BJ (cell line): ENCODE results near the gene HPS1. TPM values are rescaled to one million over a fixed set of nuclear protein-coding genes. Genes with fewer than 3 reads are reported as not detected.
A peak's percentile ranks its signal among the peaks of the same experiment; 100 is the strongest.

Experiments used
- CTCF ChIA-PET: fragments of 350-600 bp; formaldehyde crosslinking; extraction: SDS; loops from one replicate; lab custom pipeline; 2021; ENCODE audit warnings: antibody characterized with exemption, inconsistent platforms; lab: Yijun Ruan, JAX
- POLR2A ChIA-PET: fragments of 300-600 bp; sonication (Branson Sonifier 250); formaldehyde crosslinking; extraction: SDS; loops from one replicate; lab custom pipeline; 2021; ENCODE audit warnings: antibody characterized with exemption; lab: Charles Lee
- DNase-seq: peaks from one replicate; pipeline ENCODE4 v3.0.0-alpha.2; 2011; ENCODE audit warnings: low read depth
- H3K27me3 ChIP-seq: 2 replicates; pipeline ENCODE4 v1.6.0; 2011; ENCODE audit warnings: low read length; ENCODE audit not compliant: control insufficient read depth, insufficient read depth
- H3K36me3 ChIP-seq: 2 replicates; pipeline ENCODE4 v1.5.1; 2011; ENCODE audit warnings: low read length; ENCODE audit not compliant: control insufficient read depth, insufficient read depth
- H3K4me3 ChIP-seq: 2 replicates; pipeline ENCODE4 v1.5.1; 2011; ENCODE audit warnings: low read depth, mild to moderate bottlenecking, control low read depth, low read length
- CTCF ChIP-seq: IDR thresholded peaks from 2 replicates; pipeline ENCODE4 v1.5.1; 2011; ENCODE audit warnings: low read depth, mild to moderate bottlenecking, control low read depth, inconsistent platforms, low read length, moderate library complexity; ENCODE audit not compliant: insufficient read depth
- polyA plus RNA-seq: library from polyadenylated mRNA; depleted of rRNA; stranded (reverse); fragments of >200 nt; gene quantifications from 2 replicates; pipeline ENCODE4 v1.2.3, GENCODE V29; 2011

The HPS1 gene
- polyA plus RNA-seq, 1 experiment, result 88.8 TPM

GRCh38 chr10:98453729-98454128 is 7.0 kb upstream of the HPS1 start:
- no peak for DNase-seq
- Histone ChIP-seq H3K27me3 (no peaks in the 10 kb centered on the region), H3K36me3 (no peaks in the 10 kb centered on the region), H3K4me3 (no peak overlapping the region)
- ChIA-PET CTCF (no interaction called here), POLR2A (no interaction called here)
- TF ChIP-seq CTCF, result no peak

- no peak for DNase-seq
- no peak for TF ChIP-seq CTCF
- no peaks in the 10 kb centered on the region for H3K27me3 ChIP-seq
- ChIA-PET POLR2A (no interaction called here), CTCF (interaction anchor here (1.0 kb wide), 1 partner anchor 25 kb away, joined by 3 read pairs; no protein-coding TSS in a partner anchor)
- H3K36me3 ChIP-seq, result no peaks in the 10 kb centered on the region
- no peak overlapping the region for H3K4me3 ChIP-seq
These were observed 3.9 kb upstream of the HPS1 start for GRCh38 chr10:98450618-98451017.

GRCh38 chr10:98449287-98449686 is 2.6 kb upstream of the HPS1 start:
- no peak for DNase-seq
- ChIA-PET CTCF (no interaction called here), POLR2A (no interaction called here)
- Histone ChIP-seq H3K27me3 (no peaks in the 10 kb centered on the region), H3K36me3 (peaks cover 6% of the 10 kb centered on the region), H3K4me3 (no peak overlapping the region)
- TF ChIP-seq CTCF, result no peak

- TF ChIP-seq CTCF, result no peak
- H3K4me3 ChIP-seq, result peak overlapping the region; percentile 77
- no peak for DNase-seq
- H3K36me3 ChIP-seq, result peaks cover 10% of the 10 kb centered on the region
- ChIA-PET CTCF (interaction anchor here (1.0 to 1.3 kb wide), 2 partner anchors 21 to 205 kb away, joined by 3 to 4 read pairs; no protein-coding TSS in a partner anchor), POLR2A (no interaction called here)
- no peaks in the 10 kb centered on the region for H3K27me3 ChIP-seq
These were observed 529 bp downstream of the HPS1 start for GRCh38 chr10:98446151-98446660.

GRCh38 chr10:98445200-98445812 is 1.4 kb downstream of the HPS1 start:
- TF ChIP-seq CTCF, result no peak
- peak overlapping the region; percentile 77 for H3K4me3 ChIP-seq
- ChIA-PET CTCF (interaction anchor here (2.2 kb wide), 1 partner anchor 20 kb away, joined by 7 read pairs; no protein-coding TSS in a partner anchor), POLR2A (no interaction called here)
- no peaks in the 10 kb centered on the region for H3K27me3 ChIP-seq
- peaks cover 10% of the 10 kb centered on the region for H3K36me3 ChIP-seq
- DNase-seq, result no peak
